Activated naive CD4-positive, alpha-beta T cell treated with anti-CD3 and anti-CD28 coated beads, Interleukin-2, amount 50 U/mL, for 24 hours (primary cell): ENCODE measurements around the gene EDEM2.
A peak's percentile ranks its signal among the peaks of the same experiment; 100 is the strongest.
"Not testable (repeated sequence)": the region's sequence is repeated elsewhere in the genome, so short reads cannot be mapped to it uniquely, and the experiment has no call there.

ENCODE experiments used
- H3K27ac Mint-ChIP-seq: one replicate; pipeline ENCODE4 v1.8.0; 2021; ENCODE audit warnings: mild to moderate bottlenecking, mixed read lengths
- H3K27me3 Mint-ChIP-seq: one replicate; pipeline ENCODE4 v1.8.0; 2021; ENCODE audit warnings: mixed read lengths
- H3K36me3 Mint-ChIP-seq: one replicate; pipeline ENCODE4 v1.8.0; 2021; ENCODE audit warnings: mixed read lengths
- H3K4me1 Mint-ChIP-seq: one replicate; pipeline ENCODE4 v1.8.0; 2021; ENCODE audit warnings: mixed read lengths
- H3K4me3 Mint-ChIP-seq: one replicate; pipeline ENCODE4 v1.8.0; 2021; ENCODE audit warnings: mild to moderate bottlenecking, mixed read lengths
- H3K9me3 Mint-ChIP-seq: one replicate; pipeline ENCODE4 v1.8.0; 2021; ENCODE audit warnings: mixed read lengths

The EDEM2 gene

GRCh38 chr20:35146920-35147574, at the start of gene EDEM2:
EDEM2 (minus strand) TSS chr20:35147336; CDS start chr20:35147258, 78 bp downstream.
- Mint-ChIP-seq H3K9me3 (no peaks in the 10 kb centered on the region), H3K4me3 (peak within 1 kb of the TSS; percentile 95), H3K27ac (peak within 1 kb of the TSS; percentile 91), H3K36me3 (no peaks in the 10 kb centered on the region), H3K27me3 (no peaks in the 10 kb centered on the region), H3K4me1 (peaks cover 32% of the 10 kb centered on the region)

GRCh38 chr20:35196313-35196712, 49.2 kb upstream of the EDEM2 start:
- Mint-ChIP-seq H3K36me3 (peaks cover 32% of the 10 kb centered on the region), H3K4me1 (no peaks in the 10 kb centered on the region), H3K27ac (no peak overlapping the region), H3K27me3 (no peaks in the 10 kb centered on the region), H3K9me3 (no peaks in the 10 kb centered on the region), H3K4me3 (no peak overlapping the region)

GRCh38 chr20:35193031-35193791, 46.1 kb upstream of the EDEM2 start:
- H3K36me3 Mint-ChIP-seq: peaks cover 29% of the 10 kb centered on the region
- not testable (repeated sequence) for H3K27ac Mint-ChIP-seq, H3K4me1 Mint-ChIP-seq, H3K9me3 Mint-ChIP-seq, H3K27me3 Mint-ChIP-seq, H3K4me3 Mint-ChIP-seq

- no peaks in the 10 kb centered on the region for H3K9me3 Mint-ChIP-seq
- H3K4me1 Mint-ChIP-seq: no peaks in the 10 kb centered on the region
- H3K27ac Mint-ChIP-seq: no peak overlapping the region
- H3K27me3 Mint-ChIP-seq: no peaks in the 10 kb centered on the region
- peaks cover 27% of the 10 kb centered on the region for H3K36me3 Mint-ChIP-seq
- no peak overlapping the region for H3K4me3 Mint-ChIP-seq
Observed at GRCh38 chr20:35192118-35192872, 45.2 kb upstream of the EDEM2 start.

- H3K4me1 Mint-ChIP-seq: no peaks in the 10 kb centered on the region
- no peak overlapping the region for H3K27ac Mint-ChIP-seq
Observed at GRCh38 chr20:35191419-35192117, 44.4 kb upstream of the EDEM2 start.

GRCh38 chr20:35190556-35190955, 43.4 kb upstream of the EDEM2 start:
- H3K4me3 Mint-ChIP-seq: no peak overlapping the region
- H3K9me3 Mint-ChIP-seq: no peaks in the 10 kb centered on the region
- peaks cover 19% of the 10 kb centered on the region for H3K36me3 Mint-ChIP-seq
- no peaks in the 10 kb centered on the region for H3K27me3 Mint-ChIP-seq
- no peak overlapping the region for H3K27ac Mint-ChIP-seq
- no peaks in the 10 kb centered on the region for H3K4me1 Mint-ChIP-seq

More at GRCh38 chr20:35191419-35192117, 44.4 kb upstream of the EDEM2 start:
- peaks cover 23% of the 10 kb centered on the region for H3K36me3 Mint-ChIP-seq
- no peak overlapping the region for H3K4me3 Mint-ChIP-seq
- H3K27me3 Mint-ChIP-seq: no peaks in the 10 kb centered on the region
- no peaks in the 10 kb centered on the region for H3K9me3 Mint-ChIP-seq

- H3K4me3 Mint-ChIP-seq, H3K27me3 Mint-ChIP-seq, H3K4me1 Mint-ChIP-seq, H3K27ac Mint-ChIP-seq, H3K9me3 Mint-ChIP-seq: not testable (repeated sequence)
- H3K36me3 Mint-ChIP-seq: peaks cover 17% of the 10 kb centered on the region
Observed at GRCh38 chr20:35189223-35189622, 42.1 kb upstream of the EDEM2 start.

- no peaks in the 10 kb centered on the region for H3K9me3 Mint-ChIP-seq
- no peak overlapping the region for H3K27ac Mint-ChIP-seq
- H3K4me3 Mint-ChIP-seq: no peak overlapping the region
- H3K36me3 Mint-ChIP-seq: peaks cover 25% of the 10 kb centered on the region
- no peaks in the 10 kb centered on the region for H3K4me1 Mint-ChIP-seq
- H3K27me3 Mint-ChIP-seq: no peaks in the 10 kb centered on the region
Observed at GRCh38 chr20:35187584-35188190, 40.6 kb upstream of the EDEM2 start.

GRCh38 chr20:35186691-35187289, 39.7 kb upstream of the EDEM2 start:
- not testable (repeated sequence) for H3K9me3 Mint-ChIP-seq, H3K4me3 Mint-ChIP-seq, H3K27me3 Mint-ChIP-seq, H3K4me1 Mint-ChIP-seq, H3K27ac Mint-ChIP-seq
- peaks cover 25% of the 10 kb centered on the region for H3K36me3 Mint-ChIP-seq

GRCh38 chr20:35181731-35182130, 34.6 kb upstream of the EDEM2 start:
- H3K27ac Mint-ChIP-seq: no peak overlapping the region
- no peak overlapping the region for H3K4me3 Mint-ChIP-seq
- peaks cover 20% of the 10 kb centered on the region for H3K36me3 Mint-ChIP-seq
- no peaks in the 10 kb centered on the region for H3K9me3 Mint-ChIP-seq
- no peaks in the 10 kb centered on the region for H3K27me3 Mint-ChIP-seq
- no peaks in the 10 kb centered on the region for H3K4me1 Mint-ChIP-seq

- Mint-ChIP-seq H3K27ac (no peak overlapping the region), H3K4me3 (no peak overlapping the region), H3K9me3 (no peaks in the 10 kb centered on the region), H3K4me1 (no peaks in the 10 kb centered on the region), H3K36me3 (peaks cover 20% of the 10 kb centered on the region), H3K27me3 (no peaks in the 10 kb centered on the region)
Observed at GRCh38 chr20:35180266-35180665, 33.1 kb upstream of the EDEM2 start.

GRCh38 chr20:35179292-35180212, 32.4 kb upstream of the EDEM2 start:
- Mint-ChIP-seq H3K36me3 (peaks cover 17% of the 10 kb centered on the region), H3K27me3 (no peaks in the 10 kb centered on the region), H3K4me1 (no peaks in the 10 kb centered on the region), H3K27ac (no peak overlapping the region), H3K9me3 (no peaks in the 10 kb centered on the region), H3K4me3 (no peak overlapping the region)

GRCh38 chr20:35176132-35176531, 29.0 kb upstream of the EDEM2 start:
- Mint-ChIP-seq H3K27me3 (no peaks in the 10 kb centered on the region), H3K36me3 (peaks cover 4% of the 10 kb centered on the region), H3K27ac (no peak overlapping the region), H3K9me3 (no peaks in the 10 kb centered on the region), H3K4me1 (peaks cover 15% of the 10 kb centered on the region), H3K4me3 (no peak overlapping the region)
